RPMI7951 (cell line): ENCODE data around the gene DKK2. TPM values are rescaled to one million over a fixed set of nuclear protein-coding genes. Genes with fewer than 3 reads are reported as not detected.

Experiments
- DNase-seq: peaks from one replicate; pipeline ENCODE4 v3.0.0-alpha.2; 2012; ENCODE audit warnings: low read depth
- total RNA-seq: library from RNA; depleted of rRNA; stranded (reverse); fragments of >200 nt; shearing (Covaris generic); gene quantifications from 2 replicates; pipeline ENCODE4 v1.2.3, GENCODE V29; 2014; rRNA removed

The DKK2 gene, protein sequence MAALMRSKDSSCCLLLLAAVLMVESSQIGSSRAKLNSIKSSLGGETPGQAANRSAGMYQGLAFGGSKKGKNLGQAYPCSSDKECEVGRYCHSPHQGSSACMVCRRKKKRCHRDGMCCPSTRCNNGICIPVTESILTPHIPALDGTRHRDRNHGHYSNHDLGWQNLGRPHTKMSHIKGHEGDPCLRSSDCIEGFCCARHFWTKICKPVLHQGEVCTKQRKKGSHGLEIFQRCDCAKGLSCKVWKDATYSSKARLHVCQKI
- total RNA-seq = 5.1 and 6.5 TPM in 2 replicates

DNA sequence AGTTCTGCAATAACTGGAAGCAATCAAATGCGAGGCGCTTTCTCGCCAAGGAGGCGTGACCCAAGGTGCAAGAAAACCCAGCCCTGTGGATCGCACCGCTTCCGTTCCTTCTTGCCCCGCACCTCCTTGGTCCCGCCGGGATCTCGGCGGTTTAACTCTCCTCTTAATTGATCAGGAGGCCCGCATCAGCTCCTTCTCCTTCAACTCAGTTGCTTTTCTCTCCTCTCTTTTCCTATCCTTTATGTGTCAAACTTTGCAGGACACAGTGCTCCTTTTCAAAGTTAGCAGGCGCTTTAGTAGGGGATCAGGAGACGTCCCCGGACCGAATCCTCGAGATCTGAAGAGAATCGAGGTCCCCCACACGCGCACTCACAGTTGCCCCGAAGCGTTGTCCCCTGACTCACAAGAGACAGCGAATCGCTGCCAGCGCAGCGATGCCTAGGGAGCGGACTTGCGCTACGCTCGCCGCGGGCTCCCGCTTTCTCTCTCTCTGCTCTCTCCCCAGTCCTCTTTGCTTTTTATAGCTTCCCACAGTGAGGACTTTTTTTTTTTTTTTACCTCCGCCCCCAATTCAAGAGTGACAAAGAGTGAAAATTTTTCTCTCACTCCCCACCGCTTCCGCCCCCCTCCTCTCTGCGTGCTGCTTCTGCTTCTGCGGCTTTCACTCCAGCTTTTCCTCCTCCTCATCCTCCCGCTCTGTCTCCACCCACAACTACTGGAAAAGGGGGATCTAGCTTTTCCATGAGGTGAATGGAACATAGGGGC is at the start of gene DKK2:
DKK2 (minus strand) TSS at position 495 of the 765 bp plus-strand sequence. CDS start 722 bp downstream, outside the sequence.
- peak; percentile 26 for DNase-seq

- no peak for DNase-seq
Measured at GRCh38 chr4:107077192-107077591, 41.1 kb upstream of the DKK2 start.

DNA sequence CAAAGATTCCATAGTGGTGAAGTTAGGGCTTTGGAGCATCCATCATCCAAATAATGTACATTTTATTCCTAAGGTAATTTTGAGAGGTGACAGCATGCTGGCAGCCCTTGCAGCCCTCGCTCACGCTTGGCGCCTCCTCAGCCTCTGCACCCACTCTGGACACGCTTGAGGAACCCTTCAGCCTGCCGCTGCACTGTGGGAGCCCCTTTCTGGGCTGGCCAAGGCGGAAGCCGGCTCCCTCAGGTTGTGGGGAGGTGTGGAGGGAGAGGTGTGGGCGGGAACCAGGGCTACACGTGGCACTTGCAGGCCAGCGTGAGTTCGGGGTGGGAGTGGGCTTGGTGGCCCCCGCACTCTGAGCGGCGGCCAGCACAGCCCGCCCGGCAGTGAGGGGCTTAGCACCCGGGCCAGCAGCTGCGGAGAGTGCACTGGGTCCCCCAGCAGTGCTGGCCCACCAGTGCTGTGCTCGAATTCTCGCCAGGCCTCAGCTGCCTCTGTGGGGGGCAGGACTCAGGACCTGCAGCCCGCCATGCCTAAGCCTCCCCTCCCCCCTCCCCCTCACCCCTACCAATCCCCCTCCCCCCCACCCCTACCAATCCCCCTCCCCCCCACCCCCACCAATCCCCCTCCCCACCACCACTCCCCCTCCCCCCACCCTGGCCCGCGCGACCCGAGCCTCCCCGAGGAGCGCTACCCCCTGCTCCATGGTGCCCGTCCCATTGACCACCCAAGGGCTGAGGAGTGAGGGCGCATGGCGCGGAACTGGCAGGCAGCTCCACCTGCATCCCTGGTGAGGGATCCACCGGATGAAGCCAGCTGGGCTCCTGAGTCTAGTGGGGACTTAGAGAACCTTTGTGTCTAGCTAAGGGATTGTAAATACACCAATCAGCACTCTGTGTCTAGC is 37.0 kb upstream of the DKK2 start:
- DNase-seq = no peak

DNA sequence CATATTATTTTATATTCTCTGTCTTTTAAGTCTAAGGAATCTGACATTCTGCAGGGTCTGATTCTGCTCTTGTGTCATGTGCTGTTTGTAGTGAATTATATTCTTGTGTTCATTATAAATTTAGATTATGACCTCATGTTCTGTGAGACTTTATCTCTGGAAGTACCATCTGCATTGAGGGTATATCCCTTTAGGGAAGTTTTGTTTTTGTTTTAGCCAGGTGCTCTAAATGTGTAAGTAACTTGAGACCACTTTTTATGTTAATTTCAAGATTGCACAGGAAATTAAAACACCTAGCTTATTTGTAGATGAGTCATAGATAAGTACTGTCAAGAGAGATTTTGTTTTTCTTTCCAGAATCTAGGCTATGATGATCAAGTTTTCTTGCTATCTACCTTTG is 35.0 kb upstream of the DKK2 start:
- no peak for DNase-seq

- peak; percentile 51 for DNase-seq
Measured at GRCh38 chr4:107069049-107069448, 32.9 kb upstream of the DKK2 start.

- no peak for DNase-seq
Measured at GRCh38 chr4:107068116-107068515, 32.0 kb upstream of the DKK2 start.

- no peak for DNase-seq
Measured at GRCh38 chr4:107066621-107067020, 30.5 kb upstream of the DKK2 start.

GRCh38 chr4:107065201-107065600 is 29.1 kb upstream of the DKK2 start:
- no peak for DNase-seq

GRCh38 chr4:107060388-107060787 is 24.3 kb upstream of the DKK2 start:
- peak; percentile 29 for DNase-seq

DNA sequence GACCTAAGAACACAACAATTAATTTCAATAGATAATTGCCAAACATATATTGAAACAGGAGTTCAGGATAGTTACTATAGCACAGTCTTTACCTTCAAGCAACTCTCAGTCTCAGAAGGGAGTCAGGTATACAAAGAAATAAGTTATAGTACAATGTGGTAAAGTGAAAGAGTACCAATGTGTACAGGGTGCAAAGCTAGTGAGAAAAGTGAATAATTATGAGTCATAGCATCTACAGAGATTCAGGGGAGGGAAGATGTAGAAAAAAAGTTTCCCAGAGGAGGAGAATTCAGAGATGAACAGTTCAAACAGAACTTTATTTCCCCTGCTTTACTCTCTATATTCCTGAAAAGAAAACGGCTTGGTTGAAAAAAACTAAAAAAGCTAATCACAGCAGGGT is 22.7 kb upstream of the DKK2 start:
- DNase-seq = peak; percentile 32

DNA sequence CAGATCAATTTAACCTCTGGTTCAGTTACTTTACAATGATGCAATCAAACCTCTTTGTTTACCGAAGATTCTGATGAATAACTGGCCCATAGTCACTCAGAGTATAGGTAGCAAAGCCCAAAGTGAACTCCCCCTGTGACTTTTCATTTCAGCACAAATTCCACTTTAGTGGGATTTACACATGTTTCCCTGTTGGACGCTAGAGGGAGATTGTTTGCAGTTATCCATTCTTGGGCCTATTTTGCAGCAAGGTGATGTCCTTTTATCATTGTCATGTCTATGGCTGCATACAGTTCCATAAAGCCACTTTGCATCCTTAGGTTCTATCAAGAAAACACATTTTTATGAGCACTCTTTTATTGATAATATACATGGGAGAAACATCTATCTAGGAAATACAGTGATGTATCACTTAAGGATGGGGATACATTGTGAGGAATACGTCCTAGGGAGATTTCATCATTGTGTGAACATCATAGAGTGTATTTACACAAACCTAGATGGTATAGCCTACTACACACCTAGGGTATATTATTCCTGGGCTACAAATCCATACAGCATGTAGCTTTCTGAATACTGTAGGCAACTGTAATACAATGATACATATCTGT is 14.5 kb upstream of the DKK2 start:
- peak; percentile 17 for DNase-seq

- no peak for DNase-seq
Measured at GRCh38 chr4:107046261-107046660, 10.1 kb upstream of the DKK2 start.

GRCh38 chr4:107044170-107044569 is 8.1 kb upstream of the DKK2 start:
- no peak for DNase-seq

DNA sequence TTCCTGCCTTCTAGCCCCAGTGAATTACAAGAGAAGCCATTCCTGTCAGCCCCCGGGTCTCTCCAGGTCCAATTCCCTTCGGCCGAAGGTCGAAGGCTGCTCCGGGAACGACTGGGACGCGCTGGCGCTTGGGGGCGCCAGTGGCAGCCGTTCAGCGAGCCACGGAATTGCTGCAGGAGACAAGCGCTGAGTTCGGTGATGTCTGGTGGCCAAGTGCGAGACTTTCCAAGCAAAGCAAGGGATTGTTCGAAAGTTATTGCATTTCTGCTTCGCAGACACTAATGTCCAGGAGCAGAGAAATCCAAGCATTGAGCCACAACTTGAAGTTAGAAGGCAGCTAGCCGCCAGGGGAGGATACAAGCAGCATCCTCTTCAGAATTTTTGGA is 1.1 kb upstream of the DKK2 start:
- peak; percentile 37 for DNase-seq

GRCh38 chr4:107036584-107037198 is 578 bp upstream of the DKK2 start:
- DNase-seq = no peak

- no peak for DNase-seq
Measured at GRCh38 chr4:107034996-107035818, 906 bp downstream of the DKK2 start.

GRCh38 chr4:107034091-107034995 is 1.8 kb downstream of the DKK2 start:
- DNase-seq = peak; percentile 33

DNA sequence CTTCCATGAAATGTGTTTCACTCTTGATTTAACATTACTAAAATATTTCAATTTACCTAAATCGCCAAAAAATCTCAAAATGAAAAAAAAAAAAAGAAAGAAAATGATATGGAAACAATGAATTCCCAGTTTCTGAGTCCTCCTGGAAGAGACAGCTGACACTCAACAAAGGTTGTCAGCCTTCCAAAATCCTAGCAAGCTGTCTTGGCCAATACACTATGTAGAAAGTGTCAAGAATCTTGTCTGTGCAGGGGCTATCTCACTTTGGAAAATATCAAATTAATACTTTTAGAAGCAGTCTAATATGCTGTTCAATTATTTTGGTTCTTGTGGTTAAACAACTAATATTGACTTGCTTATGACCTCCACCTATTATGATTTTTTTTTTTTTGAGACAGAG is 8.7 kb downstream of the DKK2 start:
- DNase-seq = no peak

- no peak for DNase-seq
Measured at GRCh38 chr4:107018344-107018735, 17.8 kb downstream of the DKK2 start.
